Measurements from ENCODE around the gene INAFM1. TPM values are rescaled to one million over a fixed set of nuclear protein-coding genes. Genes with fewer than 3 reads are reported as not detected.

The INAFM1 gene
- total and polyA plus RNA-seq, 9 of the 15 experiments (the other 6 are each of a cell fraction or from before 2014, with no cell fraction given), result 0.71 to 30.9 (median 3.1) TPM

DNA sequence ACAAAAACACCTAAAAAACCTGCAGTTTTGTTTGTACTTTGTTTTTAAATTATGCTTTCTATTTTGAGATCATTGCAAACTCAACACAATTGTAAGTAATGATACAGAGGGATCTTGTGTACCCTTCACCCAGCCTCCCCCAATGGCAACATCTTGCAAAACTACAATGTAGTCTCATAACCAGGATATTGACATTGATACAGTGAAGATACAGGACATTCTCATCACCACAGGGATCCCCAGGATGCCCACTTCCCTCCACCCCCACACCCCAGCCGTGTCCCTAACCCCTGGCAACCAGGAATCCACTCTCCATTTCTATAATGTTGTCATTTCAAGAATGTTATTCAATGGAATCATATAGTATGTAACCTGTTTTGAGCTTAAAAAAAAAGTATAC, 46.9 kb downstream of the INAFM1 start:
- no peaks in the 10 kb centered on the region for H3K36me3 ChIP-seq (ENCODE audit: control insufficient read depth, insufficient read depth, low read length)
- H3K9ac ChIP-seq (ENCODE audit: insufficient read depth in 1 of 2, low read depth in 2 of 2, low read length in 2 of 2), result no peak overlapping the region
- H4K20me1 ChIP-seq (replicated peaks; ENCODE audit: control insufficient read depth, insufficient read depth, low read length), result no peaks in the 10 kb centered on the region
- ATAC-seq (no peak), DNase-seq (ENCODE audit: extremely low read depth in 1 of 4, low spot score in 3 of 4) (no peak), FAIRE-seq (no peak)
- H3K4me1 ChIP-seq (replicated peaks in 1 of 2; ENCODE audit: control insufficient read depth in 2 of 2, insufficient read depth in 2 of 2, low read length in 2 of 2), result peaks cover 7 to 22% of the 10 kb centered on the region in 2 experiments; a peak in 4 of 5 replicates
- 30% methylated on average over 1 of the region's 1 CpG for WGBS (ENCODE audit: insufficient coverage, low coverage, missing lambda C conversion rate)
- H3K9me1 ChIP-seq (ENCODE audit: control insufficient read depth, insufficient read depth, low read length), result no peaks in the 10 kb centered on the region
- H3K9me3 ChIP-seq (replicated peaks; ENCODE audit: control insufficient read depth, insufficient read depth, low read depth, low read length), result no peaks in the 10 kb centered on the region
- intact Hi-C loops (cut with micrococcal nuclease), result no loop called here
- no peaks in the 10 kb centered on the region; a peak in 1 of 5 replicates for H3K27me3 ChIP-seq (ENCODE audit: control insufficient read depth in 2 of 2, insufficient read depth in 2 of 2, low read length in 2 of 2)
- in situ Hi-C loops (cut with MboI), result no loop called here
- peak; percentile 53 to 65; a peak in 3 of 4 replicates for TF ChIP-seq TRIM24 (IDR thresholded peaks at IDR 0.05)
- TF ChIP-seq, protein P1, sequence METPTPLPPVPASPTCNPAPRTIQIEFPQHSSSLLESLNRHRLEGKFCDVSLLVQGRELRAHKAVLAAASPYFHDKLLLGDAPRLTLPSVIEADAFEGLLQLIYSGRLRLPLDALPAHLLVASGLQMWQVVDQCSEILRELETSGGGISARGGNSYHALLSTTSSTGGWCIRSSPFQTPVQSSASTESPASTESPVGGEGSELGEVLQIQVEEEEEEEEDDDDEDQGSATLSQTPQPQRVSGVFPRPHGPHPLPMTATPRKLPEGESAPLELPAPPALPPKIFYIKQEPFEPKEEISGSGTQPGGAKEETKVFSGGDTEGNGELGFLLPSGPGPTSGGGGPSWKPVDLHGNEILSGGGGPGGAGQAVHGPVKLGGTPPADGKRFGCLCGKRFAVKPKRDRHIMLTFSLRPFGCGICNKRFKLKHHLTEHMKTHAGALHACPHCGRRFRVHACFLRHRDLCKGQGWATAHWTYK (CRISPR knock-in tag; IDR thresholded peaks at IDR 0.05), result no peak
- 0 out of 2 replicates have a peak, but pooled peaks have one; percentile 49 for TF ChIP-seq TRIM28 (IDR thresholded peaks at IDR 0.05)
- no TSS peak for BruUV-seq (replicated peaks)
- H3K27ac ChIP-seq (ENCODE audit: extremely low read depth, low read depth, low read length), result no peak overlapping the region
- ChIA-PET POLR2A (no interaction called here), CTCF (ENCODE audit: low intra/inter-chr PET ratio) (interaction anchor here (0.6 kb wide), 1 partner anchor 34 kb away, joined by 3 read pairs; no protein-coding TSS in a partner anchor)
- no peak overlapping the region for H2AFZ ChIP-seq (ENCODE audit: low read depth, low read length)
- no peak overlapping the region for H3K4me3 ChIP-seq
- H3K79me2 ChIP-seq (ENCODE audit: control insufficient read depth, insufficient read depth, low read length), result no peaks in the 10 kb centered on the region
- no peak overlapping the region for H3K4me2 ChIP-seq (ENCODE audit: insufficient read depth, low read length)

DNA sequence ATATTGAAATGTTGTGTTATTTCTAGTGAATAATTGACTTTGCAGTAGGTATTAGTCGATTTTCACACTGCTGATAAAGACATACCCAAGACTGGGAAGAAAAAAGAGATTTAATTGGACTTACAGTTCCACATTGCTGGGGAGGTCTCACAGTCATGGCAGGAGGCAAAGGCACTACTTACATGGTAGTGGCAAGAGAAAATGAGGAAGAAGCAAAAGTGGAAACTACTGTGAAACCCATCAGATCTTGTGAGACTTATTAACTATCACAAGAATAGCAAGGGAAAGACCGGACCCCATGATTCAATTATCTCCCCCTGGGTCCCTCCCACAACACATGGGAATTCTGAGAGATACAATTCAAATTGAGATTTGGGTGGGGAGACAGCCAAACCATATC, 47.4 kb downstream of the INAFM1 start:
- no peaks in the 10 kb centered on the region for H3K79me2 ChIP-seq (ENCODE audit: control insufficient read depth, insufficient read depth, low read length)
- no peaks in the 10 kb centered on the region for H3K9me3 ChIP-seq (replicated peaks; ENCODE audit: control insufficient read depth, insufficient read depth, low read depth, low read length)
- FAIRE-seq (no peak), ATAC-seq (no peak), DNase-seq (ENCODE audit: extremely low read depth in 1 of 4, low spot score in 3 of 4) (no peak)
- no peaks in the 10 kb centered on the region for H3K9me1 ChIP-seq (ENCODE audit: control insufficient read depth, insufficient read depth, low read length)
- 35% methylated on average over 2 of the region's 2 CpGs for WGBS (ENCODE audit: insufficient coverage, low coverage, missing lambda C conversion rate)
- H3K27ac ChIP-seq (ENCODE audit: extremely low read depth, low read depth, low read length), result no peak overlapping the region
- in situ Hi-C loops (cut with MboI) (no loop called here), intact Hi-C loops (cut with micrococcal nuclease) (no loop called here)
- H3K4me2 ChIP-seq (ENCODE audit: insufficient read depth, low read length), result no peak overlapping the region
- H3K4me3 ChIP-seq, result no peak overlapping the region
- no peaks in the 10 kb centered on the region for H3K36me3 ChIP-seq (ENCODE audit: control insufficient read depth, insufficient read depth, low read length)
- no peak overlapping the region for H2AFZ ChIP-seq (ENCODE audit: low read depth, low read length)
- TF ChIP-seq, protein P2, sequence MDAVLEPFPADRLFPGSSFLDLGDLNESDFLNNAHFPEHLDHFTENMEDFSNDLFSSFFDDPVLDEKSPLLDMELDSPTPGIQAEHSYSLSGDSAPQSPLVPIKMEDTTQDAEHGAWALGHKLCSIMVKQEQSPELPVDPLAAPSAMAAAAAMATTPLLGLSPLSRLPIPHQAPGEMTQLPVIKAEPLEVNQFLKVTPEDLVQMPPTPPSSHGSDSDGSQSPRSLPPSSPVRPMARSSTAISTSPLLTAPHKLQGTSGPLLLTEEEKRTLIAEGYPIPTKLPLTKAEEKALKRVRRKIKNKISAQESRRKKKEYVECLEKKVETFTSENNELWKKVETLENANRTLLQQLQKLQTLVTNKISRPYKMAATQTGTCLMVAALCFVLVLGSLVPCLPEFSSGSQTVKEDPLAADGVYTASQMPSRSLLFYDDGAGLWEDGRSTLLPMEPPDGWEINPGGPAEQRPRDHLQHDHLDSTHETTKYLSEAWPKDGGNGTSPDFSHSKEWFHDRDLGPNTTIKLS (IDR thresholded peaks at IDR 0.05; ENCODE audit: borderline replicate concordance, low read depth), result no peak
- peak; percentile 62 for TF ChIP-seq ZFP36 (IDR thresholded peaks at IDR 0.05; ENCODE audit: low read depth, low read length, partially characterized antibody)
- CTCF ChIA-PET (ENCODE audit: low intra/inter-chr PET ratio), result interaction anchor here (0.6 kb wide), 1 partner anchor 34 kb away, joined by 3 read pairs; no protein-coding TSS in a partner anchor
- no TSS peak for BruUV-seq (replicated peaks)
- no peaks in the 10 kb centered on the region; a peak in 1 of 5 replicates for H3K27me3 ChIP-seq (ENCODE audit: control insufficient read depth in 2 of 2, insufficient read depth in 2 of 2, low read length in 2 of 2)
- no peaks in the 10 kb centered on the region for H4K20me1 ChIP-seq (replicated peaks; ENCODE audit: control insufficient read depth, insufficient read depth, low read length)
- POLR2A ChIA-PET, result no interaction called here
- H3K9ac ChIP-seq (ENCODE audit: insufficient read depth in 1 of 2, low read depth in 2 of 2, low read length in 2 of 2), result no peak overlapping the region
- H3K4me1 ChIP-seq (replicated peaks in 1 of 2; ENCODE audit: control insufficient read depth in 2 of 2, insufficient read depth in 2 of 2, low read length in 2 of 2), result peaks cover 7 to 22% of the 10 kb centered on the region in 2 experiments; a peak in 4 of 5 replicates

All from K562 (cell line).